K562 (cell line): ENCODE measurements around the gene KRT8. TPM values are rescaled to one million over a fixed set of nuclear protein-coding genes. Genes with fewer than 3 reads are reported as not detected.

Experiments
- GATAD2A ChIP-seq: fragments of 450-650 bp; IDR thresholded peaks from 2 replicates; pipeline ENCODE4 v1.6.1; 2017
- L3MBTL2 ChIP-seq: fragments of 450-650 bp; IDR thresholded peaks from 2 replicates; pipeline ENCODE4 v1.6.1; 2016; ENCODE audit warnings: mild to moderate bottlenecking, moderate library complexity
- PHF20 ChIP-seq: fragments of 450-650 bp; IDR thresholded peaks from 2 replicates; pipeline ENCODE4 v1.6.1; 2018; ENCODE audit not compliant: partially characterized antibody
- polyA plus RNA-seq, 8 experiments: library from polyadenylated mRNA; depleted of rRNA in 4 of 8; stranded (reverse) in 5 of 8; unstranded in 3 of 8; fragments of >200 nt; fragmentation: Nextera tagmentation in 2 of 8; fragmentation: Illumina TruSeq in 1 of 8; extraction: Ambion mirVana in 2 of 8; extraction: Trizol in 1 of 8; gene quantifications; 2 replicates each; pipeline versions ENCODE4 v1.2.1 to v1.2.3, GENCODE V29; 2011 to 2014; ENCODE audit warnings: inconsistent platforms in 1 of 8, missing spikeins in 1 of 8
- total RNA-seq, 7 experiments: library from RNA; depleted of rRNA in 6 of 7; stranded (reverse); fragments of >200 nt in 6 of 7; fragmentation: Illumina TruSeq in 2 of 7; extraction: Trizol in 2 of 7; gene quantifications; 2 replicates each; pipeline versions ENCODE4 v1.2.1 to v1.2.3, GENCODE V29; 2011 to 2021; ENCODE audit warnings: low replicate concordance in 1 of 7
- TF ChIP-seq, protein P1 (sequence below), 2 experiments: fragments of 450-650 bp; formaldehyde crosslinking in 1 of 2; IDR thresholded peaks; 2 replicates each; pipeline versions ENCODE4 v1.4.0 to v1.6.1; 2014 to 2020; ENCODE audit warnings: mild to moderate bottlenecking in 2 of 2, borderline replicate concordance in 1 of 2, low read depth in 1 of 2
- TF ChIP-seq, protein P2 (sequence below): fragments of 250-450 bp; sonication (Bioruptor Pico); IDR thresholded peaks from 2 replicates; pipeline ENCODE4 v1.4.0; 2020; ENCODE audit warnings: mild to moderate bottlenecking, moderate library complexity
- TF ChIP-seq, protein P3 (sequence below): sonication (generic); formaldehyde crosslinking; IDR thresholded peaks from 2 replicates; pipeline ENCODE4 v1.8.0; 2022; ENCODE audit warnings: mild to moderate bottlenecking, missing genetic modification reagents
- TF ChIP-seq, protein P4 (sequence below), 2 experiments: fragments of 450-650 bp; IDR thresholded peaks; 2 replicates each; pipeline ENCODE4 v1.6.1; 2016

KRT8 gene
- total and polyA plus RNA-seq, 9 of the 15 experiments (the other 6 are each of a cell fraction or from before 2014, with no cell fraction given) = 41.5 to 661 (median 260) TPM

DNA sequence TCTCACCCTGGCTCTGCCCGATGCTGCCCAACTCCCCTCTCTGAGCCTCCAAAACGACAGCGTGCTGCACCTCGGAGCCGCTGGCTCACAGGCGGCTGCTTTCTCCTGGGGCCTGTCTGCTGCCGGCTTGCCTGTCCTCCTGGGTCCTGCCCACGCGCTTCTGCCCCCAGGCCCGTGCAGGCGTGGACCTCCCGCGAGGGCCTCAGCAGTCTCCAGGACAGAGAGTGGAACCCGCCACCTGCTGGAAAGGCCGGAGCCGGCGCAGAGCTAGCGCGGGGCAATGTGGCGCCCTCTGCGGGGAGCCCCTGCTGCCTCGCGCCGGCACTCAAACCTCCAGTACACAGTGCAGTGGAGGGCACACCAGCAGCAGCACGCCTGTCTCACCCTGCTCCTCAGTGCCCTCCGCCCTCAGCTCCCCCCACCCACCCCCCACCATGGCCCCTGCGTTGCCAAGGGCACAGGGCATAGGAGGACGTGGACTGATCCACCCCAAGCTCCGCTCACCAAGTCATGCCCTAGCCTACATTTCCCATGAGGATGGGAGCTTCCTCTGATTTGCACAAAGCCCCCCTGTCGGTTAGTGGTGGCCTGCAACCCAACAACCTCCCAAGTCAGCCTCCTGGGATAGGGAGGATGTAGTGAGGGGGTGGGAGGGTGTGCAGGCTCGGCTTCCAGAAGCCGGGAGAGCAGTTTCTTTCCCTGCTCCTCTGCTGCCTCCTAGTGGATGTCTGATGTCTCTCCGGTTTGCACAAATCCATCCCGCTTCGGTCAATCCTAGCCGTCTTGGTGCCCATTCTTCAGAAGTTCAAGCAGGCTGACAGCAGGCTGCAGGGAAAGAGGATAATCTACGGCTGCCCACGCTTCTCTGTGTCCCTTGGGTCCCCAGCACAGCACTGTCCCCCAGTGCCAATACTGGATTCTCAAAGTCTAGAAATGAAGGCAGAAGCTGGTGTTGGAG is 25.2 kb downstream of the KRT8 start (continued):
- TF ChIP-seq, protein P1, sequence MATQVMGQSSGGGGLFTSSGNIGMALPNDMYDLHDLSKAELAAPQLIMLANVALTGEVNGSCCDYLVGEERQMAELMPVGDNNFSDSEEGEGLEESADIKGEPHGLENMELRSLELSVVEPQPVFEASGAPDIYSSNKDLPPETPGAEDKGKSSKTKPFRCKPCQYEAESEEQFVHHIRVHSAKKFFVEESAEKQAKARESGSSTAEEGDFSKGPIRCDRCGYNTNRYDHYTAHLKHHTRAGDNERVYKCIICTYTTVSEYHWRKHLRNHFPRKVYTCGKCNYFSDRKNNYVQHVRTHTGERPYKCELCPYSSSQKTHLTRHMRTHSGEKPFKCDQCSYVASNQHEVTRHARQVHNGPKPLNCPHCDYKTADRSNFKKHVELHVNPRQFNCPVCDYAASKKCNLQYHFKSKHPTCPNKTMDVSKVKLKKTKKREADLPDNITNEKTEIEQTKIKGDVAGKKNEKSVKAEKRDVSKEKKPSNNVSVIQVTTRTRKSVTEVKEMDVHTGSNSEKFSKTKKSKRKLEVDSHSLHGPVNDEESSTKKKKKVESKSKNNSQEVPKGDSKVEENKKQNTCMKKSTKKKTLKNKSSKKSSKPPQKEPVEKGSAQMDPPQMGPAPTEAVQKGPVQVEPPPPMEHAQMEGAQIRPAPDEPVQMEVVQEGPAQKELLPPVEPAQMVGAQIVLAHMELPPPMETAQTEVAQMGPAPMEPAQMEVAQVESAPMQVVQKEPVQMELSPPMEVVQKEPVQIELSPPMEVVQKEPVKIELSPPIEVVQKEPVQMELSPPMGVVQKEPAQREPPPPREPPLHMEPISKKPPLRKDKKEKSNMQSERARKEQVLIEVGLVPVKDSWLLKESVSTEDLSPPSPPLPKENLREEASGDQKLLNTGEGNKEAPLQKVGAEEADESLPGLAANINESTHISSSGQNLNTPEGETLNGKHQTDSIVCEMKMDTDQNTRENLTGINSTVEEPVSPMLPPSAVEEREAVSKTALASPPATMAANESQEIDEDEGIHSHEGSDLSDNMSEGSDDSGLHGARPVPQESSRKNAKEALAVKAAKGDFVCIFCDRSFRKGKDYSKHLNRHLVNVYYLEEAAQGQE (IDR thresholded peaks at IDR 0.05; ENCODE audit: borderline replicate concordance) = peak; percentile 74
- TF ChIP-seq, protein P1 (CRISPR knock-in tag; IDR thresholded peaks at IDR 0.05; ENCODE audit: low read depth) = 0 out of 2 replicates have a peak, but pooled peaks have one; percentile 42
- TF ChIP-seq PHF20 = peak; percentile 16
- peak; percentile 68; the same call in 1 of the 2 replicates for TF ChIP-seq GATAD2A
- TF ChIP-seq, protein P2, sequence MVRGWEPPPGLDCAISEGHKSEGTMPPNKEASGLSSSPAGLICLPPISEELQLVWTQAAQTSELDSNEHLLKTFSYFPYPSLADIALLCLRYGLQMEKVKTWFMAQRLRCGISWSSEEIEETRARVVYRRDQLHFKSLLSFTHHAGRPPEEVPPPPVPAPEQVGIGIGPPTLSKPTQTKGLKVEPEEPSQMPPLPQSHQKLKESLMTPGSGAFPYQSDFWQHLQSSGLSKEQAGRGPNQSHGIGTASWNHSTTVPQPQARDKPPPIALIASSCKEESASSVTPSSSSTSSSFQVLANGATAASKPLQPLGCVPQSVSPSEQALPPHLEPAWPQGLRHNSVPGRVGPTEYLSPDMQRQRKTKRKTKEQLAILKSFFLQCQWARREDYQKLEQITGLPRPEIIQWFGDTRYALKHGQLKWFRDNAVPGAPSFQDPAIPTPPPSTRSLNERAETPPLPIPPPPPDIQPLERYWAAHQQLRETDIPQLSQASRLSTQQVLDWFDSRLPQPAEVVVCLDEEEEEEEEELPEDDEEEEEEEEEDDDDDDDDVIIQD (CRISPR knock-in tag) = peak; percentile 85; the same call in 1 of the 2 replicates
- TF ChIP-seq, protein P3, sequence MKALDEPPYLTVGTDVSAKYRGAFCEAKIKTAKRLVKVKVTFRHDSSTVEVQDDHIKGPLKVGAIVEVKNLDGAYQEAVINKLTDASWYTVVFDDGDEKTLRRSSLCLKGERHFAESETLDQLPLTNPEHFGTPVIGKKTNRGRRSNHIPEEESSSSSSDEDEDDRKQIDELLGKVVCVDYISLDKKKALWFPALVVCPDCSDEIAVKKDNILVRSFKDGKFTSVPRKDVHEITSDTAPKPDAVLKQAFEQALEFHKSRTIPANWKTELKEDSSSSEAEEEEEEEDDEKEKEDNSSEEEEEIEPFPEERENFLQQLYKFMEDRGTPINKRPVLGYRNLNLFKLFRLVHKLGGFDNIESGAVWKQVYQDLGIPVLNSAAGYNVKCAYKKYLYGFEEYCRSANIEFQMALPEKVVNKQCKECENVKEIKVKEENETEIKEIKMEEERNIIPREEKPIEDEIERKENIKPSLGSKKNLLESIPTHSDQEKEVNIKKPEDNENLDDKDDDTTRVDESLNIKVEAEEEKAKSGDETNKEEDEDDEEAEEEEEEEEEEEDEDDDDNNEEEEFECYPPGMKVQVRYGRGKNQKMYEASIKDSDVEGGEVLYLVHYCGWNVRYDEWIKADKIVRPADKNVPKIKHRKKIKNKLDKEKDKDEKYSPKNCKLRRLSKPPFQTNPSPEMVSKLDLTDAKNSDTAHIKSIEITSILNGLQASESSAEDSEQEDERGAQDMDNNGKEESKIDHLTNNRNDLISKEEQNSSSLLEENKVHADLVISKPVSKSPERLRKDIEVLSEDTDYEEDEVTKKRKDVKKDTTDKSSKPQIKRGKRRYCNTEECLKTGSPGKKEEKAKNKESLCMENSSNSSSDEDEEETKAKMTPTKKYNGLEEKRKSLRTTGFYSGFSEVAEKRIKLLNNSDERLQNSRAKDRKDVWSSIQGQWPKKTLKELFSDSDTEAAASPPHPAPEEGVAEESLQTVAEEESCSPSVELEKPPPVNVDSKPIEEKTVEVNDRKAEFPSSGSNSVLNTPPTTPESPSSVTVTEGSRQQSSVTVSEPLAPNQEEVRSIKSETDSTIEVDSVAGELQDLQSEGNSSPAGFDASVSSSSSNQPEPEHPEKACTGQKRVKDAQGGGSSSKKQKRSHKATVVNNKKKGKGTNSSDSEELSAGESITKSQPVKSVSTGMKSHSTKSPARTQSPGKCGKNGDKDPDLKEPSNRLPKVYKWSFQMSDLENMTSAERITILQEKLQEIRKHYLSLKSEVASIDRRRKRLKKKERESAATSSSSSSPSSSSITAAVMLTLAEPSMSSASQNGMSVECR (CRISPR knock-in tag) = peak; percentile 64; the same call in 1 of the 2 replicates
- TF ChIP-seq L3MBTL2 = peak; percentile 96
- TF ChIP-seq, protein P4, sequence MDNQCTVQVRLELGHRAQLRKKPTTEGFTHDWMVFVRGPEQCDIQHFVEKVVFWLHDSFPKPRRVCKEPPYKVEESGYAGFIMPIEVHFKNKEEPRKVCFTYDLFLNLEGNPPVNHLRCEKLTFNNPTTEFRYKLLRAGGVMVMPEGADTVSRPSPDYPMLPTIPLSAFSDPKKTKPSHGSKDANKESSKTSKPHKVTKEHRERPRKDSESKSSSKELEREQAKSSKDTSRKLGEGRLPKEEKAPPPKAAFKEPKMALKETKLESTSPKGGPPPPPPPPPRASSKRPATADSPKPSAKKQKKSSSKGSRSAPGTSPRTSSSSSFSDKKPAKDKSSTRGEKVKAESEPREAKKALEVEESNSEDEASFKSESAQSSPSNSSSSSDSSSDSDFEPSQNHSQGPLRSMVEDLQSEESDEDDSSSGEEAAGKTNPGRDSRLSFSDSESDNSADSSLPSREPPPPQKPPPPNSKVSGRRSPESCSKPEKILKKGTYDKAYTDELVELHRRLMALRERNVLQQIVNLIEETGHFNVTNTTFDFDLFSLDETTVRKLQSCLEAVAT (IDR thresholded peaks at IDR 0.05) = peak; percentile 50 to 83; a peak in 2 of 4 replicates
